BLaER1 treated with 17β-estradiol and CSF1 and Interleukin-3, amounts not matched to agents 10 nM and 100 nM (cell line): ENCODE measurements around the gene INF2.

Experiments used
- H3K27ac ChIP-seq, 11 experiments: shearing (Covaris generic); formaldehyde crosslinking; 2 replicates each; pipeline ENCODE4 v1.8.1; 2022
- H3K27me3 ChIP-seq, 11 experiments: shearing (Covaris generic); formaldehyde crosslinking; 2 replicates each; pipeline ENCODE4 v1.8.1; 2022
- H3K36me3 ChIP-seq, 11 experiments: shearing (Covaris generic); formaldehyde crosslinking; 2 replicates each; pipeline ENCODE4 v1.8.1; 2022
- H3K4me1 ChIP-seq, 10 experiments: shearing (Covaris generic); formaldehyde crosslinking; 2 replicates each; pipeline ENCODE4 v1.8.1; 2022
- H3K4me2 ChIP-seq, 11 experiments: shearing (Covaris generic); formaldehyde crosslinking; 2 replicates each; pipeline ENCODE4 v1.8.1; 2022
- H3K4me3 ChIP-seq, 10 experiments: shearing (Covaris generic); formaldehyde crosslinking; 2 replicates each; pipeline ENCODE4 v1.8.1; 2022
- H3K9ac ChIP-seq, 11 experiments: shearing (Covaris generic); formaldehyde crosslinking; 2 replicates each; pipeline ENCODE4 v1.8.1; 2022
- H3K9me3 ChIP-seq, 11 experiments: shearing (Covaris generic); formaldehyde crosslinking; replicated peaks in 1 of 11; 2 replicates each; pipeline ENCODE4 v1.8.1; 2022
- H4K20me1 ChIP-seq, 11 experiments: shearing (Covaris generic); formaldehyde crosslinking; 2 replicates each; pipeline ENCODE4 v1.8.1; 2022
- Cebpa-rat ChIP-seq, 11 experiments: shearing (Covaris generic); IDR thresholded peaks; 2 replicates each; pipeline ENCODE4 v1.8.1; 2022

The INF2 gene

DNA sequence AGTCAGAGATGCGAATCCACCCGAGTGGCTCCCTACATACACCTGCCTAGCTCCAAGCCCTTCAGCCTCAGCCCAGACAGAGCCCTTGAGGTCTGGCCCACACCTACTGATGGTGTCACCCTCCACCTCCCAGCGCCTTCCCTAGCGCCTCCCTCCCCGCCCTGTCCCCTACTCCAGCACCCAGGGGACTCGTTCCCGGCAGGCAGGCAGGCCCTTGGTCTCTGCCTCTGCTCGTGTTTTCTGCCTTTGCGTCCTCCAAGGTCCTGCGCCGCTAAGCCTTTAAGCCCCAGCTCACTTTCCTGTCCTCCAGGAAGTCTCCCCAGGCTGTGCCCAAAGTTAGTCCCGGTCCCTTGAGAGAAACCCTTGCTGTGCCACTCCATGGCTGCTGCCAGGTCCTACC lies 12.7 kb downstream of the INF2 start:
- Histone ChIP-seq H3K4me3 (no peak overlapping the region), H3K9ac (peak overlapping the region in 1 of 11 experiments; percentile 7; a peak in 1 of 22 replicates), H3K27me3 (no peaks in the 10 kb centered on the region), H3K4me1 (peaks cover 28 to 69% (median 64%) of the 10 kb centered on the region in 10 experiments), H3K9me3 (no peaks in the 10 kb centered on the region), H3K36me3 (peaks cover 60 to 100% (median 81%) of the 10 kb centered on the region in 11 experiments), H4K20me1 (peaks cover 50 to 100% (median 85%) of the 10 kb centered on the region in 11 experiments), H3K4me2 (peak overlapping the region in 2 of 11 experiments; percentile 48 to 52; a peak in 2 of 22 replicates), H3K27ac (peak overlapping the region in 1 of 11 experiments; percentile 14; a peak in 1 of 22 replicates)
- TF ChIP-seq Cebpa-rat (IDR thresholded peaks at IDR 0.05): no peak

DNA sequence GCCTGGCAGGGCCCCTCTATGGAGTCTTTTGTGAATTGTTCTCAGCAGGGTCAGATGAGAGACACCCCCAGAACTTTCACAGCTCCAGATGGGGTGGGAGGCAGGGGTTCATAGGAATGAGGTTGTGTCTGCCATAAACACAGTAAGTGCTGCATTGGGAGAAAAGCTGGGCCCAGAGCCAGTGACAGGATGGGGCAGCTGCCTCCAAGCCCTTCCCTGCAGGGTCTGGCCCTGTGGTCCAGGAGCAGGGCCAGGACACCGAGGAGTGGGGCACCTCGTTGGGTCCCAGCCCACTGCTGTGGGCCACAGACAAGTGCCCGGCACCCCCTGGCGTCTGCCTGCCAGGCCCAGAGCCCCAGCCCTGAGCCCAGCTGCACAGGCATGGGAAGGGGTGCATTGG lies 13.3 kb downstream of the INF2 start:
- Histone ChIP-seq H3K27ac (no peak overlapping the region), H3K9ac (no peak overlapping the region)

GRCh38 chr14:104703269-104703668 lies 13.9 kb downstream of the INF2 start:
- no peak for TF ChIP-seq Cebpa-rat (IDR thresholded peaks at IDR 0.05)
- Histone ChIP-seq H4K20me1 (peaks cover 45 to 97% (median 80%) of the 10 kb centered on the region in 11 experiments), H3K9me3 (no peaks in the 10 kb centered on the region), H3K27me3 (no peaks in the 10 kb centered on the region), H3K9ac (no peak overlapping the region), H3K36me3 (peaks cover 51 to 89% (median 71%) of the 10 kb centered on the region in 11 experiments), H3K4me2 (no peak overlapping the region), H3K4me3 (no peak overlapping the region), H3K27ac (no peak overlapping the region), H3K4me1 (peaks cover 16 to 66% (median 59%) of the 10 kb centered on the region in 10 experiments)

More for the DNA sequence above, 13.3 kb downstream of the INF2 start:
- Histone ChIP-seq H3K4me2 (no peak overlapping the region), H3K4me3 (no peak overlapping the region), H3K27me3 (no peaks in the 10 kb centered on the region), H4K20me1 (peaks cover 45 to 97% (median 81%) of the 10 kb centered on the region in 11 experiments), H3K9me3 (no peaks in the 10 kb centered on the region), H3K36me3 (peaks cover 55 to 95% (median 76%) of the 10 kb centered on the region in 11 experiments), H3K4me1 (peaks cover 22 to 66% (median 60%) of the 10 kb centered on the region in 10 experiments)
- TF ChIP-seq Cebpa-rat (IDR thresholded peaks at IDR 0.05): no peak

- TF ChIP-seq Cebpa-rat (IDR thresholded peaks at IDR 0.05): no peak
- H3K4me2 ChIP-seq: no peak overlapping the region
- H3K36me3 ChIP-seq: peaks cover 56 to 85% (median 70%) of the 10 kb centered on the region in 11 experiments
- peaks cover 37 to 97% (median 70%) of the 10 kb centered on the region in 11 experiments for H4K20me1 ChIP-seq
- H3K27me3 ChIP-seq: no peaks in the 10 kb centered on the region
- H3K4me1 ChIP-seq: peaks cover 6 to 65% (median 55%) of the 10 kb centered on the region in 10 experiments; a peak in 19 of 20 replicates
- H3K9me3 ChIP-seq: no peaks in the 10 kb centered on the region
- no peak overlapping the region for H3K27ac ChIP-seq
- no peak overlapping the region for H3K9ac ChIP-seq
- H3K4me3 ChIP-seq: no peak overlapping the region
These were observed 14.8 kb downstream of the INF2 start for GRCh38 chr14:104704252-104704651.

GRCh38 chr14:104705340-104706047 lies 16.1 kb downstream of the INF2 start:
- Histone ChIP-seq H3K4me1 (peaks cover 0 to 60% (median 48%) of the 10 kb centered on the region in 10 experiments; a peak in 18 of 20 replicates), H3K9me3 (no peaks in the 10 kb centered on the region), H3K27ac (peak overlapping the region in 1 of 11 experiments; percentile 15; a peak in 1 of 22 replicates), H3K9ac (peak overlapping the region in 1 of 11 experiments; percentile 15; a peak in 3 of 22 replicates), H4K20me1 (peaks cover 24 to 94% (median 57%) of the 10 kb centered on the region in 11 experiments), H3K4me3 (no peak overlapping the region), H3K4me2 (no peak overlapping the region), H3K36me3 (peaks cover 68 to 85% (median 75%) of the 10 kb centered on the region in 11 experiments), H3K27me3 (no peaks in the 10 kb centered on the region)
- no peak for TF ChIP-seq Cebpa-rat (IDR thresholded peaks at IDR 0.05)

GRCh38 chr14:104706733-104707607 lies 17.6 kb downstream of the INF2 start:
- Histone ChIP-seq H3K27me3 (no peaks in the 10 kb centered on the region), H4K20me1 (peaks cover 10 to 92% (median 43%) of the 10 kb centered on the region in 11 experiments; a peak in 18 of 22 replicates), H3K27ac (0 out of 22 replicates have a peak overlapping the region, but pooled peaks of 1 of the 11 experiments have one; percentile 15), H3K9ac (peak overlapping the region in 4 of 11 experiments; percentile 10 to 50 (median 20); a peak in 4 of 22 replicates), H3K4me3 (no peak overlapping the region), H3K4me2 (peak overlapping the region in 8 of 11 experiments; percentile 10 to 42 (median 29); a peak in 12 of 22 replicates), H3K36me3 (peaks cover 70 to 85% (median 76%) of the 10 kb centered on the region in 11 experiments), H3K9me3 (no peaks in the 10 kb centered on the region), H3K4me1 (peaks cover 1 to 60% (median 48%) of the 10 kb centered on the region in 10 experiments; a peak in 19 of 20 replicates)
- TF ChIP-seq Cebpa-rat (IDR thresholded peaks at IDR 0.05): no peak

- H3K36me3 ChIP-seq: peaks cover 68 to 85% (median 77%) of the 10 kb centered on the region in 11 experiments
- H3K4me2 ChIP-seq: peak overlapping the region in 5 of 11 experiments; percentile 0 to 44 (median 21); a peak in 5 of 22 replicates
- H3K27ac ChIP-seq: no peak overlapping the region
These were observed 18.5 kb downstream of the INF2 start for GRCh38 chr14:104707608-104708595.

More at GRCh38 chr14:104707608-104708595, 18.5 kb downstream of the INF2 start:
- Histone ChIP-seq H3K27me3 (no peaks in the 10 kb centered on the region), H3K4me3 (no peak overlapping the region), H3K9ac (0 out of 22 replicates have a peak overlapping the region, but pooled peaks of 1 of the 11 experiments have one; percentile 9), H3K4me1 (peaks cover 11 to 69% (median 57%) of the 10 kb centered on the region in 10 experiments), H4K20me1 (peaks cover 9 to 86% (median 33%) of the 10 kb centered on the region in 11 experiments; a peak in 16 of 22 replicates), H3K9me3 (no peaks in the 10 kb centered on the region)
- no peak for TF ChIP-seq Cebpa-rat (IDR thresholded peaks at IDR 0.05)
